IMR-90 (cell line): ENCODE data around the gene C2CD4B. TPM values are rescaled to one million over a fixed set of nuclear protein-coding genes. Genes with fewer than 3 reads are reported as not detected.

Experiments used
- ATAC-seq: fragments of 200-7000 bp; cut with Tn5 transposase; 2 replicates; pipeline ENCODE4 v1.9.1; 2020; ENCODE audit warnings: low read depth, mild to moderate bottlenecking, moderate library complexity
- BruUV-seq: library from RNA; stranded (reverse); fragments of 400-500 nt; replicated peaks from 2 replicates; lab custom pipeline; 2021; lab: Mats Ljungman, UMichigan
- CTCF ChIA-PET: fragments of 300-600 bp; formaldehyde crosslinking; extraction: SDS; loops from one replicate; lab custom pipeline; 2021; ENCODE audit warnings: antibody characterized with exemption; lab: Yijun Ruan, JAX
- POLR2A ChIA-PET: fragments of 300-600 bp; sonication (Branson Sonifier 250); formaldehyde crosslinking; loops from one replicate; lab custom pipeline; 2022; ENCODE audit warnings: antibody characterized with exemption; ENCODE audit not compliant: unreplicated experiment; lab: Charles Lee
- DNase-seq: peaks from one replicate; pipeline ENCODE4 v3.0.0; 2013
- H2AFZ ChIP-seq: replicated peaks from 2 replicates; pipeline ENCODE3; 2013; ENCODE audit warnings: low read length, mild to moderate bottlenecking; ENCODE audit not compliant: poor library complexity
- H2AK5ac ChIP-seq: 2 replicates; pipeline ENCODE4 v1.6.1; 2013; ENCODE audit warnings: low read depth, low read length, inconsistent platforms
- H2AK9ac ChIP-seq: replicated peaks from 2 replicates; pipeline ENCODE3; 2013; ENCODE audit warnings: mild to moderate bottlenecking, low read depth, low read length, moderate library complexity; ENCODE audit not compliant: poor library complexity
- H2BK120ac ChIP-seq: 2 replicates; pipeline ENCODE4 v1.6.1; 2013; ENCODE audit warnings: low read depth, low read length, inconsistent platforms
- H2BK15ac ChIP-seq: 3 replicates; pipeline ENCODE4 v1.6.1; 2013; ENCODE audit warnings: low read depth, low read length, inconsistent platforms
- H2BK20ac ChIP-seq: 2 replicates; pipeline ENCODE4 v1.6.1; 2013; ENCODE audit warnings: low read depth, mild to moderate bottlenecking, inconsistent platforms, low read length, moderate library complexity
- H2BK5ac ChIP-seq: 2 replicates; pipeline ENCODE4 v1.6.1; 2013; ENCODE audit warnings: mild to moderate bottlenecking, low read depth, low read length, inconsistent platforms; ENCODE audit not compliant: poor library complexity, severe bottlenecking
- H3K14ac ChIP-seq: replicated peaks from 2 replicates; pipeline ENCODE4 v1.6.1; 2013; ENCODE audit warnings: low read depth, low read length, inconsistent platforms
- H3K18ac ChIP-seq: 2 replicates; pipeline ENCODE4 v1.6.1; 2013; ENCODE audit warnings: low read depth, low read length, control low read depth
- H3K23ac ChIP-seq: 2 replicates; pipeline ENCODE4 v1.6.1; 2013; ENCODE audit warnings: low read depth, low read length, inconsistent platforms
- H3K27ac ChIP-seq: 2 replicates; pipeline ENCODE4 v1.5.1; 2013; ENCODE audit warnings: mild to moderate bottlenecking, control low read depth, low read length; ENCODE audit not compliant: insufficient read depth
- H3K27me3 ChIP-seq: 2 replicates; pipeline ENCODE4 v1.6.1; 2013; ENCODE audit warnings: low read length; ENCODE audit not compliant: control insufficient read depth, insufficient read depth
- H3K36me3 ChIP-seq: 2 replicates; pipeline ENCODE4 v1.6.1; 2013; ENCODE audit warnings: low read length, mixed read lengths; ENCODE audit not compliant: control insufficient read depth, insufficient read depth
- H3K4ac ChIP-seq: 2 replicates; pipeline ENCODE4 v1.6.1; 2013; ENCODE audit warnings: low read depth, low read length, inconsistent platforms
- H3K4me1 ChIP-seq: 2 replicates; pipeline ENCODE4 v1.6.1; 2013; ENCODE audit warnings: low read length, mixed read lengths; ENCODE audit not compliant: control insufficient read depth, insufficient read depth
- H3K4me2 ChIP-seq: 2 replicates; pipeline ENCODE4 v1.6.1; 2013; ENCODE audit warnings: low read depth, mild to moderate bottlenecking, control low read depth, low read length, moderate library complexity
- H3K4me3 ChIP-seq: 2 replicates; pipeline ENCODE4 v1.5.1; 2013; ENCODE audit warnings: low read depth, mild to moderate bottlenecking, control low read depth, low read length, moderate library complexity; ENCODE audit not compliant: insufficient read depth
- H3K56ac ChIP-seq: 2 replicates; pipeline ENCODE4 v1.6.1; 2013; ENCODE audit warnings: low read length, inconsistent platforms; ENCODE audit not compliant: insufficient read depth; ENCODE audit errors: extremely low read depth
- H3K79me1 ChIP-seq, 2 experiments: 2 replicates each; pipeline ENCODE4 v1.6.1; 2013; ENCODE audit warnings: low read length in 2 of 2, inconsistent platforms in 1 of 2, low read depth in 1 of 2
- H3K9ac ChIP-seq: 2 replicates; pipeline ENCODE4 v1.6.1; 2013; ENCODE audit warnings: low read depth, low read length, control low read depth
- H3K9me1 ChIP-seq: 2 replicates; pipeline ENCODE4 v1.6.1; 2013; ENCODE audit warnings: low read length, inconsistent platforms; ENCODE audit not compliant: insufficient read depth
- H3K9me3 ChIP-seq: 2 replicates; pipeline ENCODE4 v1.6.1; 2013; ENCODE audit warnings: low read length; ENCODE audit not compliant: control insufficient read depth, insufficient read depth
- H4K20me1 ChIP-seq: 2 replicates; pipeline ENCODE4 v1.6.1; 2013; ENCODE audit warnings: low read length, inconsistent platforms; ENCODE audit not compliant: insufficient read depth
- H4K5ac ChIP-seq: 2 replicates; pipeline ENCODE4 v1.6.1; 2013; ENCODE audit warnings: mild to moderate bottlenecking, low read depth, low read length, control low read depth
- H4K8ac ChIP-seq, 2 experiments: 2 replicates each; pipeline ENCODE4 v1.6.1; 2013; ENCODE audit warnings: low read depth in 2 of 2, low read length in 2 of 2, control low read depth in 1 of 2, inconsistent platforms in 1 of 2
- H4K91ac ChIP-seq: 2 replicates; pipeline ENCODE4 v1.6.1; 2013; ENCODE audit warnings: low read depth, low read length, inconsistent platforms; ENCODE audit not compliant: insufficient read depth
- BHLHE40 ChIP-seq: fragments of 150-350 bp; IDR thresholded peaks from 2 replicates; pipeline ENCODE4 v1.6.1; 2016; ENCODE audit warnings: mild to moderate bottlenecking, low read depth, low read length
- CEBPB ChIP-seq: IDR thresholded peaks from 2 replicates; pipeline ENCODE4 v1.6.1; 2012; ENCODE audit warnings: low read depth, low read length, improper control_type of control experiment
- CHD1 ChIP-seq: IDR thresholded peaks from 2 replicates; pipeline ENCODE4 v1.6.1; 2012; ENCODE audit warnings: low read depth, low read length, improper control_type of control experiment
- FOS ChIP-seq: fragments of 150-350 bp; IDR thresholded peaks from 2 replicates; pipeline ENCODE4 v1.6.1; 2016; ENCODE audit warnings: low read depth, low read length
- MAFK ChIP-seq: IDR thresholded peaks from 2 replicates; pipeline ENCODE4 v1.6.1; 2012; ENCODE audit warnings: low read depth, low read length, improper control_type of control experiment
- MAZ ChIP-seq: IDR thresholded peaks from 2 replicates; pipeline ENCODE4 v1.6.1; 2012; ENCODE audit warnings: low read depth, mild to moderate bottlenecking, low read length, improper control_type of control experiment, moderate library complexity, borderline replicate concordance
- MXI1 ChIP-seq: IDR thresholded peaks from 2 replicates; pipeline ENCODE4 v1.6.1; 2012; ENCODE audit warnings: low read depth, mild to moderate bottlenecking, low read length, moderate library complexity, borderline replicate concordance
- NFE2L2 ChIP-seq: fragments of 150-350 bp; IDR thresholded peaks from 2 replicates; pipeline ENCODE4 v1.6.1; 2016; ENCODE audit warnings: low read depth, mild to moderate bottlenecking, low read length
- POLR2A ChIP-seq: IDR thresholded peaks from 2 replicates; pipeline ENCODE4 v1.6.1; 2012; ENCODE audit warnings: mild to moderate bottlenecking, low read depth, low read length
- RAD21 ChIP-seq: IDR thresholded peaks from 2 replicates; pipeline ENCODE4 v1.6.1; 2012; ENCODE audit warnings: low read length, improper control_type of control experiment
- RCOR1 ChIP-seq: IDR thresholded peaks from 2 replicates; pipeline ENCODE4 v1.6.1; 2012; ENCODE audit warnings: mild to moderate bottlenecking, low read length, improper control_type of control experiment; ENCODE audit not compliant: insufficient replicate concordance
- RFX5 ChIP-seq: IDR thresholded peaks from 2 replicates; pipeline ENCODE4 v1.8.0; 2012; ENCODE audit warnings: low read depth, mild to moderate bottlenecking, low read length, moderate library complexity
- SMC3 ChIP-seq: fragments of 150-350 bp; IDR thresholded peaks from 2 replicates; pipeline ENCODE4 v1.6.1; 2016; ENCODE audit warnings: low read depth, mild to moderate bottlenecking, antibody characterized with exemption, low read length, moderate library complexity
- WGBS, 2 experiments: methylation state at CpG; one replicate each; pipeline versions ENCODE4 v1.1.5 to v1.1.7; 2013; ENCODE audit warnings: missing lambda C conversion rate in 2 of 2; ENCODE audit not compliant: insufficient read length in 1 of 2; ENCODE audit errors: extremely low coverage in 2 of 2; 5-methylcytosine and 5-hydroxymethylcytosine counted together
- dilution Hi-C: fragments of 300-500 bp; cut with HindIII; formaldehyde crosslinking; loops from one replicate; pipeline ENCODE4 v1.14.3; 2018; ENCODE audit warnings: low sequenced_read_pairs; ENCODE audit not compliant: unreplicated experiment
- in situ Hi-C: fragments of 300-500 bp; cut with MboI; formaldehyde crosslinking; loops from 3 replicates; pipeline ENCODE4 v1.14.3; 2019; ENCODE audit warnings: low sequenced_read_pairs, inconsistent platforms, mixed read lengths
- intact Hi-C: fragments of 100-400 bp; cut with micrococcal nuclease; formaldehyde crosslinking; loops from 2 replicates; pipeline ENCODE4 v1.10.0; 2022
- polyA plus RNA-seq, 3 experiments: library from polyadenylated mRNA; depleted of rRNA; stranded (reverse); fragments of >200 nt; gene quantifications; 2 replicates each; pipeline ENCODE4 v1.2.3, GENCODE V29; 2012; ENCODE audit warnings: low replicate concordance in 1 of 3
- total RNA-seq: library from RNA; depleted of rRNA; stranded (reverse); fragments of >200 nt; gene quantifications from 2 replicates; pipeline ENCODE4 v1.2.3, GENCODE V29; 2012
- TF ChIP-seq, protein P1 (sequence below): fragments of 150-350 bp; IDR thresholded peaks from 2 replicates; pipeline ENCODE4 v1.6.1; 2017; ENCODE audit warnings: mild to moderate bottlenecking, antibody characterized with exemption, low read length, low read depth
- TF ChIP-seq, protein P2 (sequence below): conservative IDR thresholded peaks from 2 replicates; pipeline ENCODE4 v1.5.1; 2012; ENCODE audit warnings: mild to moderate bottlenecking, low read depth, low read length, improper control_type of control experiment
- TF ChIP-seq, protein P3 (sequence below): fragments of 150-350 bp; IDR thresholded peaks from 2 replicates; pipeline ENCODE4 v1.6.1; 2016; ENCODE audit warnings: low read depth, mild to moderate bottlenecking, low read length, moderate library complexity, borderline replicate concordance

The C2CD4B gene
- total and polyA plus RNA-seq, 2 of the 4 experiments (the other 2 are of a cell fraction) = not detected

GRCh38 chr15:62147551-62147950 lies 17.5 kb downstream of the C2CD4B start:
- Histone ChIP-seq H2BK20ac (no peak overlapping the region), H3K36me3 (no peaks in the 10 kb centered on the region), H2BK120ac (no peak overlapping the region), H2BK5ac (no peak overlapping the region), H3K4me2 (no peak overlapping the region), H3K56ac (no peak overlapping the region), H3K79me1 (no peaks in the 10 kb centered on the region), H3K18ac (no peak overlapping the region), H3K9me1 (no peaks in the 10 kb centered on the region), H2AK9ac (no peak overlapping the region), H3K27me3 (peaks cover 19% of the 10 kb centered on the region), H3K9me3 (no peaks in the 10 kb centered on the region), H3K4me1 (no peaks in the 10 kb centered on the region), H3K27ac (no peak overlapping the region), H3K4me3 (no peak overlapping the region), H2AK5ac (no peak overlapping the region), H2BK15ac (no peak overlapping the region), H4K5ac (no peak overlapping the region), H4K91ac (no peak overlapping the region), H3K23ac (no peak overlapping the region), H3K9ac (no peak overlapping the region), H3K4ac (no peak overlapping the region), H4K20me1 (no peaks in the 10 kb centered on the region), H3K14ac (no peak overlapping the region), H4K8ac (no peak overlapping the region), H2AFZ (no peak overlapping the region)
- ChIA-PET CTCF (no interaction called here), POLR2A (interaction anchor here (0.7 kb wide), 1 partner anchor 79 kb away, joined by 3 read pairs; no protein-coding TSS in a partner anchor)
- no TSS peak for BruUV-seq
- no peak for DNase-seq
- ATAC-seq = no peak
- TF ChIP-seq MAFK (no peak), MXI1 (no peak), BHLHE40 (no peak), CEBPB (no peak), RAD21 (no peak), MAZ (no peak), NFE2L2 (no peak), SMC3 (no peak), RCOR1 (no peak), POLR2A (no peak), RFX5 (no peak), CHD1 (no peak), FOS (no peak)
- TF ChIP-seq, protein P1, sequence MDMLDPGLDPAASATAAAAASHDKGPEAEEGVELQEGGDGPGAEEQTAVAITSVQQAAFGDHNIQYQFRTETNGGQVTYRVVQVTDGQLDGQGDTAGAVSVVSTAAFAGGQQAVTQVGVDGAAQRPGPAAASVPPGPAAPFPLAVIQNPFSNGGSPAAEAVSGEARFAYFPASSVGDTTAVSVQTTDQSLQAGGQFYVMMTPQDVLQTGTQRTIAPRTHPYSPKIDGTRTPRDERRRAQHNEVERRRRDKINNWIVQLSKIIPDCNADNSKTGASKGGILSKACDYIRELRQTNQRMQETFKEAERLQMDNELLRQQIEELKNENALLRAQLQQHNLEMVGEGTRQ = no peak
- TF ChIP-seq, protein P2, sequence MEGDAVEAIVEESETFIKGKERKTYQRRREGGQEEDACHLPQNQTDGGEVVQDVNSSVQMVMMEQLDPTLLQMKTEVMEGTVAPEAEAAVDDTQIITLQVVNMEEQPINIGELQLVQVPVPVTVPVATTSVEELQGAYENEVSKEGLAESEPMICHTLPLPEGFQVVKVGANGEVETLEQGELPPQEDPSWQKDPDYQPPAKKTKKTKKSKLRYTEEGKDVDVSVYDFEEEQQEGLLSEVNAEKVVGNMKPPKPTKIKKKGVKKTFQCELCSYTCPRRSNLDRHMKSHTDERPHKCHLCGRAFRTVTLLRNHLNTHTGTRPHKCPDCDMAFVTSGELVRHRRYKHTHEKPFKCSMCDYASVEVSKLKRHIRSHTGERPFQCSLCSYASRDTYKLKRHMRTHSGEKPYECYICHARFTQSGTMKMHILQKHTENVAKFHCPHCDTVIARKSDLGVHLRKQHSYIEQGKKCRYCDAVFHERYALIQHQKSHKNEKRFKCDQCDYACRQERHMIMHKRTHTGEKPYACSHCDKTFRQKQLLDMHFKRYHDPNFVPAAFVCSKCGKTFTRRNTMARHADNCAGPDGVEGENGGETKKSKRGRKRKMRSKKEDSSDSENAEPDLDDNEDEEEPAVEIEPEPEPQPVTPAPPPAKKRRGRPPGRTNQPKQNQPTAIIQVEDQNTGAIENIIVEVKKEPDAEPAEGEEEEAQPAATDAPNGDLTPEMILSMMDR = no peak
- TF ChIP-seq, protein P3, sequence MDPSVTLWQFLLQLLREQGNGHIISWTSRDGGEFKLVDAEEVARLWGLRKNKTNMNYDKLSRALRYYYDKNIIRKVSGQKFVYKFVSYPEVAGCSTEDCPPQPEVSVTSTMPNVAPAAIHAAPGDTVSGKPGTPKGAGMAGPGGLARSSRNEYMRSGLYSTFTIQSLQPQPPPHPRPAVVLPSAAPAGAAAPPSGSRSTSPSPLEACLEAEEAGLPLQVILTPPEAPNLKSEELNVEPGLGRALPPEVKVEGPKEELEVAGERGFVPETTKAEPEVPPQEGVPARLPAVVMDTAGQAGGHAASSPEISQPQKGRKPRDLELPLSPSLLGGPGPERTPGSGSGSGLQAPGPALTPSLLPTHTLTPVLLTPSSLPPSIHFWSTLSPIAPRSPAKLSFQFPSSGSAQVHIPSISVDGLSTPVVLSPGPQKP = no peak
- 68% methylated on average over 3 of the region's 5 CpGs; no CpG with 5 or more reads in 1 of the 2 experiments for WGBS, 2 experiments
- intact Hi-C loops (no loop called here), dilution Hi-C loops (no loop called here), in situ Hi-C loops (no loop called here)
